ENCODE measurements around the gene PIGU. TPM values are rescaled to one million over a fixed set of nuclear protein-coding genes. Genes with fewer than 3 reads are reported as not detected.

Gene PIGU
- total RNA-seq, 1 donor from 2014 or later: 54.9 TPM

DNA sequence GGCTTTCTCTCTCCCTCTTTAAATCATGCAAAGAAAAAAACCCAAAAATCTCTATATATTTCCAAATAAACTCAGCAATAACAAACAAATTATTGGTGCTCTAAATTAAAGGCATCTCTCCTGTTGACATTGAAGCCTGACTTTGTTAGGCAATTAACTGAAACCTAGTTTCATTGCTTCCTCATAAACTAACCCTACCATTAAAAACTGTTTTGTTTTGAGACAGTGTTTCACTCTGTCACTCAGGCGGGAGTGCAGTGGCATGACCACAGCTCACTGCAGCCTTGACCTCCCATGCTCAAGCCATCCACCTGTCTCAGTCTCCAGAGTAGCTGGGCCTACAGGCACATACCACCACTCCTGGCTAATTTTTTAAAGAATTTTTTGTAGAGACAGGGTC is 34.9 kb downstream of the PIGU start:
- H3K4me3 Mint-ChIP-seq: no peak overlapping the region
- H3K9me3 Mint-ChIP-seq: no peaks in the 10 kb centered on the region
- peaks cover 10% of the 10 kb centered on the region for H3K4me1 Mint-ChIP-seq
- DNase-seq (ENCODE audit: low read depth, low spot score): no peak
- no peaks in the 10 kb centered on the region for H3K27me3 Mint-ChIP-seq (ENCODE audit: low read depth)
- H3K36me3 Mint-ChIP-seq (ENCODE audit: low read depth): peaks cover 3% of the 10 kb centered on the region
- no peak overlapping the region for H3K27ac Mint-ChIP-seq (ENCODE audit: unreplicated experiment)
- TF ChIP-seq, protein P1, sequence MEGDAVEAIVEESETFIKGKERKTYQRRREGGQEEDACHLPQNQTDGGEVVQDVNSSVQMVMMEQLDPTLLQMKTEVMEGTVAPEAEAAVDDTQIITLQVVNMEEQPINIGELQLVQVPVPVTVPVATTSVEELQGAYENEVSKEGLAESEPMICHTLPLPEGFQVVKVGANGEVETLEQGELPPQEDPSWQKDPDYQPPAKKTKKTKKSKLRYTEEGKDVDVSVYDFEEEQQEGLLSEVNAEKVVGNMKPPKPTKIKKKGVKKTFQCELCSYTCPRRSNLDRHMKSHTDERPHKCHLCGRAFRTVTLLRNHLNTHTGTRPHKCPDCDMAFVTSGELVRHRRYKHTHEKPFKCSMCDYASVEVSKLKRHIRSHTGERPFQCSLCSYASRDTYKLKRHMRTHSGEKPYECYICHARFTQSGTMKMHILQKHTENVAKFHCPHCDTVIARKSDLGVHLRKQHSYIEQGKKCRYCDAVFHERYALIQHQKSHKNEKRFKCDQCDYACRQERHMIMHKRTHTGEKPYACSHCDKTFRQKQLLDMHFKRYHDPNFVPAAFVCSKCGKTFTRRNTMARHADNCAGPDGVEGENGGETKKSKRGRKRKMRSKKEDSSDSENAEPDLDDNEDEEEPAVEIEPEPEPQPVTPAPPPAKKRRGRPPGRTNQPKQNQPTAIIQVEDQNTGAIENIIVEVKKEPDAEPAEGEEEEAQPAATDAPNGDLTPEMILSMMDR (conservative IDR thresholded peaks at IDR 0.05): no peak

DNA sequence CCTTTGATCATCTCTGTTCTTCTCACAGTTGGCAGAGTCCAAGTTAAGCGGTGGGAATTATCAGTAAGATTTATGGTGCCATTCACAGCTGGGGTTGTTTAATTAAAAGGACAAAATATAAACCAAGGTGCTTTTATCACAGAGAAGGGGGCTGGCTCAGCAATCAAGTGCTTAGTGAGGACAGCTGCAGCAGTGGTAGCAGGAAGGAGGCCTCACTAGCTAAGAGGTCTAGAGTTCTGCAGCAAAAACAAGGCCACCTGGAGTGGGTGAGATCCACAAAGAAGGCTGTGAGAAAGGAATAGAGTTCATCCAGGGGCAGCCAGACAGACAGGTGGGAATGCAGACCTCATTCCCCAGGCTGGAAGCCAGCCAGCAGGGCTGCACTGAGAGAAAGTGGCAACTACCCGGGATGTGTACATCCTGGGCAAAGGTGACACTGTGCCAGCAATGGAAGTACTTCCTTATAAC is 37.1 kb downstream of the PIGU start:
- no peaks in the 10 kb centered on the region for H3K9me3 Mint-ChIP-seq
- no peaks in the 10 kb centered on the region for H3K27me3 Mint-ChIP-seq (ENCODE audit: low read depth)
- H3K27ac Mint-ChIP-seq (ENCODE audit: unreplicated experiment): no peak overlapping the region
- H3K4me1 Mint-ChIP-seq: peaks cover 10% of the 10 kb centered on the region
- peaks cover 8% of the 10 kb centered on the region for H3K36me3 Mint-ChIP-seq (ENCODE audit: low read depth)
- no peak for DNase-seq (ENCODE audit: low read depth, low spot score)
- TF ChIP-seq, protein P1 (conservative IDR thresholded peaks at IDR 0.05): no peak
- H3K4me3 Mint-ChIP-seq: no peak overlapping the region

DNA sequence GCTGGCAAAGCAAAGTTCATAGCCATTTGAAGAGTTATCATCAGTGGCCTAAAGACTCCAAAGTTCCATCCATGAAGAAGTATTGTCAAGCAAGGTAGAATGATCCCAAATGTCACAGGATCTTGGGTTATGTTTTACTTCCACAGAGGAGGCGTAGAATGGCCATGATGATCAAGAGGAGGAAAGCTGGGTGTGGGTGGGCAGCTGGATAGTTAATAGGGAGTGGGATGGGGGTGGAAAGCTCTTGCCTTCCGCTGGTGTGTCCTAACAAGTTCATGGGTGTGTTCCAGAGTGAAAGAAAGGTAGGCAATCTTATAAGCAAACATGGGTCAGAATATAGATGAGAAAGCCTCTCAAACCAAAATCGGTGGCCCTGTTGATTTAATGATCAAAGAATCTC is 38.4 kb downstream of the PIGU start:
- no peak overlapping the region for H3K27ac Mint-ChIP-seq (ENCODE audit: unreplicated experiment)
- H3K36me3 Mint-ChIP-seq (ENCODE audit: low read depth): peaks cover 10% of the 10 kb centered on the region
- DNase-seq (ENCODE audit: low read depth, low spot score): no peak
- H3K4me1 Mint-ChIP-seq: peaks cover 10% of the 10 kb centered on the region
- no peak overlapping the region for H3K4me3 Mint-ChIP-seq
- no peaks in the 10 kb centered on the region for H3K9me3 Mint-ChIP-seq
- H3K27me3 Mint-ChIP-seq (ENCODE audit: low read depth): no peaks in the 10 kb centered on the region
- TF ChIP-seq, protein P1 (conservative IDR thresholded peaks at IDR 0.05): no peak

DNA sequence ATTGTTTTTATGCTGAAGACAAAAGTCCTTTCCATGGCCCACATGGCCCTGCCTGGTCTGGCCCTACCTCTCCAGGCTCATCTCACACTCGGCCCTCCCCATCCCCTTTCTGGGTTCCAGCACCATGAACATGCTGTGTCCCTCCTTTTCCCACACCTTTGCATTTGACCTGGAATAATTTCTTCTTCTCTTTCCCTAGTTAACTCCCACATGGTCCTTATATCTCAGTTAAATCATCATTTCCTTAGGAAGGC is 38.9 kb downstream of the PIGU start:
- no peak for DNase-seq (ENCODE audit: low read depth, low spot score)
- no peak overlapping the region for H3K27ac Mint-ChIP-seq (ENCODE audit: unreplicated experiment)
- peaks cover 14% of the 10 kb centered on the region for H3K36me3 Mint-ChIP-seq (ENCODE audit: low read depth)
- TF ChIP-seq, protein P1 (conservative IDR thresholded peaks at IDR 0.05): no peak
- H3K4me1 Mint-ChIP-seq: peaks cover 10% of the 10 kb centered on the region
- no peaks in the 10 kb centered on the region for H3K9me3 Mint-ChIP-seq
- no peaks in the 10 kb centered on the region for H3K27me3 Mint-ChIP-seq (ENCODE audit: low read depth)
- H3K4me3 Mint-ChIP-seq: no peak overlapping the region

DNA sequence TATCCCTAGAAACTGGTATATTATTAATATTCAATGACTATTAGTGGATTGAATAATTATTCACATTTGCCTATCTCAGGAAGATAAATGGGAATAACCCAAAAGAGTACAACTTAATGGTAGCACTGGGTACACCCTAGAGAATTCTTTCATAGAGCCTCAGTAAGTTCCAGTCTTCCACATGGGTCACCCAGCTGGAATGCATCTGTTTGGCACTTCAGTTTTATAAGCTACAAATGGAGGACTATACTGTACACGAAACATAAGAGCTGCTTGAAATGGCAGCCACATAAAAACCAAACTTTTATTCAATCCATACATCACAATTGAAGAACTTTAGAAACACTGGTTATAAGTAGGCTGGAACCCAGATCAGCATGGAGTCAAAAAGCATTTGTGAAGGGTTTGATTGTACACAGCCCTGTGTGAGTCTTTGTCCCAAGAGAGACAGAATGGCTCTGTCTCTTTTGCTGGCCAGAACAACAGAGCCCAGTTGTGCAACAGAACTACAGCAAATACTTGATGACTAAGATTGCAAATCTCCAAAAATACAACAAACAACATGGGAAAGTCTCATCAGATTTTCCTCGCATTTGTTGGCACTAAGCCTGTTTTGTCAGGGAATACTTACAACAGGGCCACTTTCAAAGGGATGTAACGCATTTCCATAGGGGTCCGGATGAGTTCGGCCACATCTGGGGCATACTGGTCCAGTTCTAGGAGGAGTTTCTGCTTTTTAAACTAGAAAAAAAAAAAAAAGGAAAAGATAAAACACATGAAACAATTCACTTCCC is 39.5 kb downstream of the PIGU start:
- peaks cover 10% of the 10 kb centered on the region for H3K4me1 Mint-ChIP-seq
- H3K36me3 Mint-ChIP-seq (ENCODE audit: low read depth): peaks cover 17% of the 10 kb centered on the region
- H3K4me3 Mint-ChIP-seq: no peak overlapping the region
- TF ChIP-seq, protein P1 (conservative IDR thresholded peaks at IDR 0.05): no peak
- no peaks in the 10 kb centered on the region for H3K9me3 Mint-ChIP-seq
- no peak overlapping the region for H3K27ac Mint-ChIP-seq (ENCODE audit: unreplicated experiment)
- DNase-seq (ENCODE audit: low read depth, low spot score): no peak
- no peaks in the 10 kb centered on the region for H3K27me3 Mint-ChIP-seq (ENCODE audit: low read depth)

Measured in neural crest cell (in vitro differentiated cells).